ENCODE measurements around the gene FKBP7. TPM values are rescaled to one million over a fixed set of nuclear protein-coding genes. Genes with fewer than 3 reads are reported as not detected.

The FKBP7 gene
- polyA plus RNA-seq, 1 donor from 2014 or later: 46.1 TPM

DNA sequence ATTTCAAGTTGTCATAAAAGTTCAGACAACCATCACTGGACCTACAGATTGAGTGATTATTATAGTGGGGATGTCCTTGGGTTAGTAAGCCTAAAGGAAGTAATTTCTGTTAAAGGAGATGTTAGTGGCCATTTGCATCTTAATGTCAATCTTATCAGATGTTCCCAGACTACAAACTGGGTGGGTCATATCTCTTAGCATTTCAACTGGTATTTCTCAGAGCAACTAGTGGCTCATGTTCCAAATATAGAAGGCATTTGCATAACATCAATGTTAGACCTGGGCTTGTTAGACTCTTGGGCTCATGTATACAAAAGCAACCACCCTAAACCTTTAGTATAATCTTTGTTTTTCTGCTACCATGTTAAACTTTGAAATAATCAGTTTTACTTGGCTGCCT, 19.7 kb upstream of the FKBP7 start:
- Histone ChIP-seq H3F3A (ENCODE audit: insufficient read depth, low read length, poor library complexity, severe bottlenecking) (no peaks in the 10 kb centered on the region), H3K9me2 (ENCODE audit: insufficient read depth, low read length) (no peaks in the 10 kb centered on the region), H3K27ac (ENCODE audit: low read length) (no peak overlapping the region), H3K9me3 (ENCODE audit: low read length) (no peaks in the 10 kb centered on the region), H2AFZ (ENCODE audit: low read depth, low read length) (no peak overlapping the region), H3K36me3 (ENCODE audit: insufficient read depth, low read length) (peaks cover 20% of the 10 kb centered on the region), H4K20me1 (ENCODE audit: insufficient read depth) (no peaks in the 10 kb centered on the region), H3K4me2 (ENCODE audit: low read length) (no peak overlapping the region), H3K27me3 (ENCODE audit: insufficient read depth, low read depth, low read length) (no peaks in the 10 kb centered on the region), H3K9ac (ENCODE audit: low read length) (no peak overlapping the region), H3K4me3 (ENCODE audit: low read length) (no peak overlapping the region), H3K79me2 (replicated peaks; ENCODE audit: insufficient read depth, low read length) (no peaks in the 10 kb centered on the region)
- no peak for TF ChIP-seq MXI1 (conservative IDR thresholded peaks at IDR 0.05; ENCODE audit: poor library complexity, severe bottlenecking)
- no peak for TF ChIP-seq POLR2AphosphoS5 (IDR thresholded peaks at IDR 0.05)
- TF ChIP-seq SMC3 (conservative IDR thresholded peaks at IDR 0.05; ENCODE audit: poor library complexity): no peak
- no peak for TF ChIP-seq EP300 (conservative IDR thresholded peaks at IDR 0.05; ENCODE audit: poor library complexity, severe bottlenecking)
- no peak for TF ChIP-seq RAD21 (conservative IDR thresholded peaks at IDR 0.05)
- TF ChIP-seq EZH2 (IDR thresholded peaks at IDR 0.05; ENCODE audit: borderline replicate concordance, insufficient read depth, low read length, poor library complexity, severe bottlenecking): no peak
- TF ChIP-seq, protein P1, sequence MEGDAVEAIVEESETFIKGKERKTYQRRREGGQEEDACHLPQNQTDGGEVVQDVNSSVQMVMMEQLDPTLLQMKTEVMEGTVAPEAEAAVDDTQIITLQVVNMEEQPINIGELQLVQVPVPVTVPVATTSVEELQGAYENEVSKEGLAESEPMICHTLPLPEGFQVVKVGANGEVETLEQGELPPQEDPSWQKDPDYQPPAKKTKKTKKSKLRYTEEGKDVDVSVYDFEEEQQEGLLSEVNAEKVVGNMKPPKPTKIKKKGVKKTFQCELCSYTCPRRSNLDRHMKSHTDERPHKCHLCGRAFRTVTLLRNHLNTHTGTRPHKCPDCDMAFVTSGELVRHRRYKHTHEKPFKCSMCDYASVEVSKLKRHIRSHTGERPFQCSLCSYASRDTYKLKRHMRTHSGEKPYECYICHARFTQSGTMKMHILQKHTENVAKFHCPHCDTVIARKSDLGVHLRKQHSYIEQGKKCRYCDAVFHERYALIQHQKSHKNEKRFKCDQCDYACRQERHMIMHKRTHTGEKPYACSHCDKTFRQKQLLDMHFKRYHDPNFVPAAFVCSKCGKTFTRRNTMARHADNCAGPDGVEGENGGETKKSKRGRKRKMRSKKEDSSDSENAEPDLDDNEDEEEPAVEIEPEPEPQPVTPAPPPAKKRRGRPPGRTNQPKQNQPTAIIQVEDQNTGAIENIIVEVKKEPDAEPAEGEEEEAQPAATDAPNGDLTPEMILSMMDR (IDR thresholded peaks at IDR 0.05; ENCODE audit: poor library complexity, severe bottlenecking): no peak
- TF ChIP-seq TAF1 (IDR thresholded peaks at IDR 0.05; ENCODE audit: low read depth): no peak
- TF ChIP-seq REST (IDR thresholded peaks at IDR 0.05; ENCODE audit: borderline replicate concordance): no peak

- H3K9me3 ChIP-seq (ENCODE audit: low read length): no peaks in the 10 kb centered on the region
- no peak overlapping the region for H3K27ac ChIP-seq (ENCODE audit: low read length)
Measured at GRCh38 chr2:178496049-178496448, 17.6 kb upstream of the FKBP7 start.

More at GRCh38 chr2:178496049-178496448, 17.6 kb upstream of the FKBP7 start:
- Histone ChIP-seq H3F3A (ENCODE audit: insufficient read depth, low read length, poor library complexity, severe bottlenecking) (no peaks in the 10 kb centered on the region), H3K79me2 (replicated peaks; ENCODE audit: insufficient read depth, low read length) (no peaks in the 10 kb centered on the region), H3K36me3 (ENCODE audit: insufficient read depth, low read length) (peaks cover 12% of the 10 kb centered on the region), H3K9ac (ENCODE audit: low read length) (no peak overlapping the region), H3K27me3 (ENCODE audit: insufficient read depth, low read depth, low read length) (no peaks in the 10 kb centered on the region), H2AFZ (ENCODE audit: low read depth, low read length) (no peak overlapping the region), H3K9me2 (ENCODE audit: insufficient read depth, low read length) (no peaks in the 10 kb centered on the region), H3K4me2 (ENCODE audit: low read length) (no peak overlapping the region), H3K4me3 (ENCODE audit: low read length) (no peak overlapping the region), H4K20me1 (ENCODE audit: insufficient read depth) (no peaks in the 10 kb centered on the region)
- TF ChIP-seq SMC3 (conservative IDR thresholded peaks at IDR 0.05; ENCODE audit: poor library complexity): no peak
- TF ChIP-seq POLR2AphosphoS5 (IDR thresholded peaks at IDR 0.05): no peak
- no peak for TF ChIP-seq EP300 (conservative IDR thresholded peaks at IDR 0.05; ENCODE audit: poor library complexity, severe bottlenecking)
- no peak for TF ChIP-seq REST (IDR thresholded peaks at IDR 0.05; ENCODE audit: borderline replicate concordance)
- TF ChIP-seq EZH2 (IDR thresholded peaks at IDR 0.05; ENCODE audit: borderline replicate concordance, insufficient read depth, low read length, poor library complexity, severe bottlenecking): no peak
- no peak for TF ChIP-seq RAD21 (conservative IDR thresholded peaks at IDR 0.05)
- TF ChIP-seq, protein P1 (IDR thresholded peaks at IDR 0.05; ENCODE audit: poor library complexity, severe bottlenecking): no peak
- no peak for TF ChIP-seq MXI1 (conservative IDR thresholded peaks at IDR 0.05; ENCODE audit: poor library complexity, severe bottlenecking)
